ENCODE data around the gene CYP27C1.
"Not testable (repeated sequence)": the region's sequence is repeated elsewhere in the genome, so short reads cannot be mapped to it uniquely, and the experiment has no call there.

Gene CYP27C1

GRCh38 chr2:127170452-127171197 lies 49.5 kb downstream of the CYP27C1 start:
- peak; percentile 57 for DNase-seq (ENCODE audit: low spot score)

- no peak for DNase-seq (ENCODE audit: low spot score)
Observed at GRCh38 chr2:127170021-127170420, 50.1 kb downstream of the CYP27C1 start.

DNA sequence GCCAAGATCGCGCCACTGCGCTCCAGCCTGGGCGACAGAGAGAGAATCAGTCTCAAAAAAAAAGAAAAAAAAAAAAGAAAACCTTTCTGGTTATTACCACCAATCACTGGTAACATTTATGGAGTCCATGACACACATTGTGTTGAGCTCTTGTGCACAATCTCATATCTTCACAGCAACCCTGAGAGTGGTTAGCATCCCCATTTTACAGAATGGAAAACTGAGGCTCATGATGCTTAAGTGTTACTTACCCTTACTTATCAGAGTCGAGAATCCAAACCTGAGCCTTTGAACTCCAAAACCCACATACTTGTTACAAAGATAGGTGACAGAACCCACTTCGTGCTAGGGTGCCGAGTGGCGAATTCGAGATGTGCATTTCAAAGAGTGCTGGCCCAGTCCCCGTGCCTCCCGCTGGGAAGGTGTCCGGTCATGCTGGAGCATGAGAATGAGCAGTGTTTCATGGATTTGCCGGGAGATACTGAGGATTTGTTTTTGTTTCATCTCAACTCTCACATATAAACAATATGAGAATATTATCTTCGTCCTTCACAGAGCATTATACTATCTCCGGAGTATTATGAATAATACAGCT lies 50.9 kb downstream of the CYP27C1 start:
- no peak for DNase-seq (ENCODE audit: low spot score)

- peak; percentile 30 for DNase-seq (ENCODE audit: low spot score)
Observed at GRCh38 chr2:127166231-127166860, 53.8 kb downstream of the CYP27C1 start.

- no peak for DNase-seq (ENCODE audit: low spot score)
Observed at GRCh38 chr2:127165539-127165935, 54.6 kb downstream of the CYP27C1 start.

DNA sequence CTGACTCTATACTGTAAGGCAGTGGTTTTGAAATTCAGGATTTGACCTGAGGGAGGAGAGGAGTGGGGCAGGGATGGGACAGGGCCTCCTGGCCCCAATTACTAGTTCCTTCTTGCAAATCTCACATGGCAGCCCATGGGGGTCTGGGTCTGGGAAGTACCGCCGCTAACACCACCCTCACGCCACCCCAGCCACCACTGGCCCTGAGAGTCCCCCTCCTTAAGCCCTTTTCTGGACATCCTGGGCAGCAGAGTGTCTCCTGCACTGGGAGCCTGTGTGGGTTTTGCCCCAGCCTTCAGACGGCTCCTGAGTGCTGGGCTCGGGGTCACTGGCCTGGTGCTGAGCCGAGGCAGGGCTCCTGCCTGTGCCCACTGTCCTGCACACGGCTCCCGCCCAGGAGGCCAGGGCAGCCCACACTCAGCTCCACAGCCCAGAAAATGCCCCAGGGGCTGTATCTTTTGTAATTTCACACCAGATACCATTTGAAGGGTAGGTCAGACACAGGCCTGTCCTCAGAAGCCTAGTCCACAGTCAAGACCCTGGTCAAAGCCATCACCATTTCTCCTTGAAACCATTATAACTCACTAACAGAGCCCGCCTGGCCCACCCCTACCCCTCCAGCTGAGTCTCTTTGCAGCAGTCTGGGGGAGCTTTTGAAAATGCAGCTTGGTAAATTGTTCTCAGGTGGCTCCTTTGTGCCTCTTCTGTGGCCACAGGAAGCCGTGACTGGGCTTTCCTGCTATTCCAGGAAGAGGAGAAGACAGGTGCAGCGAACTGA lies 55.1 kb downstream of the CYP27C1 start:
- no peak for DNase-seq (ENCODE audit: low spot score)

DNA sequence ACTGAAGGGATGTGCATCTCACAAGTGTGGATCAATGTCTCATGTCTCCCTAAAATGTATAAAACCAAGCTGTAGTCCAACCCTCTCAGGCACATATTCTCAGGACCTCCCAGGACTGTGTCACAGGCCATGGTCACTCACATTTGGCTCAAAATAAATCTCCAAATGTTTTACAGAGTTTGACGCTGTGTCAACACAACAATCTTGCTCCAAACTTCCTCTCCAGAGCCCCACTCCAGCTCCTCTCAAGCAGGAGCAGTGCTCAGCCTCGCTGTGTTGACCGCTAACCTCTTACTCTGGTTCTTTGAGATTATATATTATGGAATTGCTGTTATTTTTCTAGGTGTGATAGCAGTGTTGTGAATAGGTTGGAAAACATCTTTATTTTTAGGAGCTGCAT lies 56.2 kb downstream of the CYP27C1 start:
- DNase-seq (ENCODE audit: low spot score), result no peak

GRCh38 chr2:127163090-127163406 lies 57.1 kb downstream of the CYP27C1 start:
- DNase-seq (ENCODE audit: low spot score), result not testable (repeated sequence)

GRCh38 chr2:127162261-127163089 lies 57.6 kb downstream of the CYP27C1 start:
- DNase-seq (ENCODE audit: low spot score), result no peak

GRCh38 chr2:127161176-127162136 lies 58.6 kb downstream of the CYP27C1 start:
- no peak for DNase-seq (ENCODE audit: low spot score)

DNA sequence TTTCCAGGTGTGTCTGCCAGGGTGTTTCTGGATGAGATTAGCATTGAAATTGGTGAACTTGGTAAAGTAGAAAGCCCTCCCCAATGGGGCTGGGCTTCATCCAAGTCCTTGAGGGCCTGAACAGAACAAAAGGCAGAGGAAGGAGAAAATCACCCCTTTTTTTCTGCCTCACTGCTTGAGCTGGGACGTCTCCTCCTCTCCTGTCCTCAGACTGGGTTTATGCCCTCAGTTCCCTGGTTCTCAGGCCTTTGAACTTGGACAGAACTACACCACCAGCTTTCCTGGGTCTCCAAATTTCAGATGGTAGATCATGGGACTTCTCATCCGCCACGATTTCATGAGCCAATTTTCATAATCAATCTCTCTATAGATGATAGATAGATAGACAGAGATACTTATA lies 59.4 kb downstream of the CYP27C1 start:
- DNase-seq (ENCODE audit: low spot score), result no peak

DNA sequence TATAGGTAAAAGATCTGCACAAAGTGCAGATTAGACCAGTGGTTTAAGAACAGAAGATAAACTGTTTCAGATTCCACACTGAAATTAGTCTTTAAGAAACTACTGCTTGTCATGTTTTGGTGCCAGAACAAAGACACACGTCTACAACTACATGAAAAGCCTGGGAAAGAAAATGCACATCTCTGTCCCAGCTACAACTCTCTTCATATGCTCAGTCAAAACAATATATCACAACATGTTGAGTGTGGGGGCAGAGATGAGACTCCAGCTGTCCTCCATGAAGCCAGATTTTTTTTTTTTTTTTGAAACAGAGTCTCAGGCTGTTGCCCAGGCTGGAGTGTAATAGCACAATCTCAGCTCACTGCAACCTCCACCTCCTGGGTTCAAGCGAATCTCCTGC lies 60.6 kb downstream of the CYP27C1 start:
- no peak for DNase-seq (ENCODE audit: low spot score)

DNA sequence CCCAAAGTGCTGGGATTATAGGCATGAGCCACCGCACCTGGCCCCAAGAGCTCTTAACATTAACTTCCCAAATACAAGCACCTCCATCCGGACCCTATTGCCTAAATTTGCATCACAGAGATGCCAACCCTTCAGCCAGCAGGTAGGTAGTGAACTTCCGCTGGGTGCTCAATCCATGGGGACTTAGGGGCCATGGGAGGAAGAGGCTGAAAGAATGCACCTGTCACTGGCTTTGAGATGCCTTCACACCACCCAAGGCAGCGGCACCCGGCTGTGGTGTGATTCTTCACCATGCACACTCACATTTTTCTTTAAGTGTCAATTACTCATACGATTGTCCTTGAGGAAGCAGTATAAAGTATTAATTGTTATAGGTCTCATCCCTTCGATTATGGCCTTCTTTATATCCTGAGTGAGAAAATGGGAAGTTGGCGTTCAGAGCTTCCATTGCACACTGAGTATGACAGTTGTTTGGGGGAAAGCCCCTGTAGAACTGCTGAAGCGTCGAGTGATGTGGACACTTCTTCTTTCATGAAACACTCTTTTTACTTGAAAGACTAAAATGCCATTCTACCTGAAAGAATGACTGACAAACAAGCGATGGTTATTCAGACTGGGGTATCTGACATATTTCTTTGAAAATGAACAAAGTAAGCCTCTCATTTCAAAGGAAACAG lies 61.3 kb downstream of the CYP27C1 start:
- no peak for DNase-seq (ENCODE audit: low spot score)

DNA sequence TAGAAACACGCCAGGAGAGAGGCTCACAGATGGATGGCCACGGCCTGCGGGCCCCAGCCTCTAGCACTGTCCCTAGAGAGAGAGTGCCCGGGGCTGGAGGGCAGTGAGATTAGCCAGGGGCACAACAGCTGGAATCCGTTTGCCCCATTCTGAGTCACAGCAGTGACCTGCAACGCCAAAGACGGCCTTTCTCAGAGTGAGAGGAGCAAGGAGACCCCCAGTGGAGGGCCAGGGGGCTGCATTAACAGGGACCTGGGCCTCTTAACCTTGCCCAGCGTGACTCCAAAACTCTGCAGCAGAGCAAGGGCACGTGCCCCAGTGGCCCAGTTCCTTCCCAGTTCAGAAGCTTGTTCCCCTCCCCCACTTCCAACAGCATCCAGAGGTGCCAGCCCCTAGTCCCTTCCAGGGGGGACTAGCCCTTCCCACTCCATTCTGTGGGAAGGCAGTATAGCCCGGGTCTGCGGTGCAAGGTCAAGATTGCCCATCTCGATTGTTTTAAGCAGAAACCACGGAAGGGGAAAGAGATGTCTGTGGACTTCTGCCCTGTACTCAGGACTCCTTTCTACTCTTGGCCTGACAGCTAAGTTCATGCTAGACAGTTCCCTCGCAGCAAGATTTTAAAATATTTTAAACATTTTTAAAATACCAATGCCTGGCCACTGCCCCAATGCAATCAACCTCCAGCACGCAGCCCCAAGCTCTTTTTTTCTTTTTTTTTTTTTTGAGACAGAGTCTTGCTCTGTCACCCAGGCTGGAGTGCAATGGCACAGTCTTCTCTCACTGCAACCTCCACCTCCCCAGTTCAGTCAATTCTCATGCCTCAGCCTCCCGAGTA lies 62.2 kb downstream of the CYP27C1 start:
- DNase-seq (ENCODE audit: low spot score), result no peak

GRCh38 chr2:127157114-127157513 lies 63.0 kb downstream of the CYP27C1 start:
- no peak for DNase-seq (ENCODE audit: low spot score)

DNA sequence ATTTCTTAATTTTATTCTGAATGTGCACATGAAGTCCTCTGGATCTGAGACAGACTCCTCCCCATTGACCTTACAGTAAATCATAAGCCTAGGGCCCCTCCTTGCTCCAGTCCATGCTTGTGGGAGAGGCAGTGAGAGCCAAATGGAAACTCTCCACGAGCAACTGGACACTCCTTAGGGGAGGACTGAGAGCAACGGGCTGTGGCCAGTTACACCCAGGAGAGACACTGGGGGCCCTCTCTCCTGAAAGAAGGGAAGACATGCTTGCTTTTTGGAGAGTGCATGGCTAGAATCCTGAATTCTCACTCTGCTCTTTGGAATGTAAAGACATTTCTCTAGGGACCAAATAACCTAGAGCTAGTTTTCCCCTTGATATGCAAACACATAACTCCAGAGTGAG lies 64.2 kb downstream of the CYP27C1 start:
- DNase-seq (ENCODE audit: low spot score), result no peak

DNA sequence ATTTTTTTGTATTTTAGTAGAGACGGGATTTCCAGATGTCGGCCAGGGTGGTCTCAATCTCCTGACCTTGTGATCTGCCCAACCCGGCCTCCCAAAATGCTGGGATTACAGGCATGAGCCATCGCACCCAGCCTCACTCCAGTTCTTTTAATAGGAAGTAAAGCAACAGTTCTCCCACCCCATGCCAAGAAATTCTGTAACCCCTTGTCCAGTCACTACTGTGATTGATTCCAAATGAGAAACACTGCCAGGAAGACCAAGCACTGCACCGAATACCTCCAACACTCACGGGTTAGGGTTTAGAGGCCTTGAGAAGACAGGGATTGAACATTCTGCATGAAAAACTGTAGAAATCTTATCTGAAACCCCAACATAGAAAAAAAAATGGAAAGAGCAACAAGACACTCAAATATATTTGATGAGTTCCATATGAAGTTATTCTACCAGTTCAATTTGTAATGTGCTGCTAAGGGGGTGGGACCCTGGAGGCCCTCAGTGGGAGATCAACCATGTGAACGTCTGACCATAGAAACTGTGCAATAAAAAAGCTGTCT lies 65.0 kb downstream of the CYP27C1 start:
- no peak for DNase-seq (ENCODE audit: low spot score)

- DNase-seq (ENCODE audit: low spot score), result no peak
Observed at GRCh38 chr2:127154396-127154795, 65.7 kb downstream of the CYP27C1 start.

- no peak for DNase-seq (ENCODE audit: low spot score)
Observed at GRCh38 chr2:127153691-127154158, 66.4 kb downstream of the CYP27C1 start.
